ENCODE measurements around the gene OR56A1.

OR56A1 gene

DNA sequence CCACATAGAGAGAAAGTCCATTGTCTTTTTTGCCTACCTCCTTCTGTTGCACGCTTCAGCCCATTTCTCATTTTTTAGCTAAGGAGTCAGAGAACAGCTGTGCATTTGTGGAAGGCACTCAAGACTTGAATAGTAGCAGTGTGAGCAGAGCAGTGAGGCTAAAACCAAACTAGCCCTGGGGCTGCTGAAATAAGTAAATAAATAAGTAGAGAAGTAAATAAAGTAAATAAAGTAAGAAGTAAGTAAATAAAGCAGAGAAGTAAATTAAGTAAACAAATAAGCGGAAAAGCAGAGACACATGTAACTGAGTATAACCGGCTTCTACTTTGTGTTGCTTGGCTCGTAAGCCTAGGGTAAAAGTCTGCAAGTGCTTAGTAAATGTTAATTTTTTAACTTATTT, 41.4 kb downstream of the OR56A1 start:
- DNase-seq (ENCODE audit: low read depth in 2 of 2), result no peak

DNA sequence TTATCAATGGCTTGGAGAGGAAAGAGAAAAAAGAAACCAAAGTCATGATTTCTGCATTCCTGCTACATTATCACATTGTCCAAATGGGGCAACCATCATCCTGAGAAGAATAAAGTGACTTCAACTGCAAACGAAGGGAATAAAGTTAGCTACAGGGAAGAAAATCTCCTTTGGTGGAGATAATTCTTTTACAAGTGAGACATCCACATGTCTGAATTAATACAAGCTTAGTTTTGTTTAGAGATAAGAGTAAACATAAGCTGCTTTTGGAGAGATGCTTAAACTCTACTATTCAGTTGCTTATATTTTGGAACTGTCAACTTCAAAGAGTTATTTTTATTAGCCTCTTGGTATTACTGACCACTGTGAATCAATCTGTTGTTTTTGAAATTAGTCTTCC, 43.7 kb downstream of the OR56A1 start, which contains the start of gene OR52L1:
Gene OR52L1, minus strand, starts transcription at position 101 of the 400 bp plus-strand sequence. Its CDS starts 55 bp downstream, at position 46.
- no peak for DNase-seq (ENCODE audit: low read depth in 2 of 2)

DNA sequence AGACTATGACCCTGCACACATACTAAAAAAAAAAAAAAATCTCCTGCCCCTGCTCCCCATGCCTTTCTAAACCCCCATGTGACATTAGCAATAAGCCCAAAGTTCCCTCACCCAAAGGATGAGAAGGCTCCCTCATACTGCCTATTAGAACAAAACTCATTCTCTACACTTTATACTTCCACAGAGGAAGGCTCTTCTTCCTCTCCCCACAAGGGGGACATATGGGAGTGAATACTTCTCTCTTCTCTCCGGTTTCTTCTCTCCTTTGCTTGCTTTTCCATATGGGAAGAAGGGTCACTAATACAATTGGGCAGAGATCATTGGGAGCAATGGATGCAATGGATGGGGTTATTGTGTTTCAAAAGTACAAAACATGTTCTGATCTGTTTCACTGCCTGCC, 47.1 kb downstream of the OR56A1 start:
- no peak for DNase-seq (ENCODE audit: low read depth in 2 of 2)

DNA sequence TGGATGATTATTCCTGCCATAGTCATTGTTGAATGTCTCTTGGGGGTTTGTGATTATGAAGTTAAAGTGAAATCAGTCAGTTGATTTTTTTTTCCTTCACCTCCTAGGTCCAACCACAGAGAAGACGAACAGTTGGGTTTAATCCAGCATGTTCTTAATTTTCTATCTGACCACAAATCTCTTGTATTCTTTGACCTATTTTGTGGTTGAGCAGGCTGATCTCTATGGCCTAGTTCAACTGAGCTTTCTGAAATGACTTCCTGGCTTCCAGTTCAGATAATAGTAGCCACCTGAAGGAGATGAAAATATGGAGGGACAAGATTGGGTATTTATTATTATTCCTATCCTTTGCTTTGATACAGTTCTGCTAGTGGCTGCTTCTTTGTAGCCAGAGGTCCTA, 57.0 kb downstream of the OR56A1 start:
- no peak for DNase-seq (ENCODE audit: low read depth in 2 of 2)
